ENCODE measurements around the gene TSHZ2. TPM values are rescaled to one million over a fixed set of nuclear protein-coding genes. Genes with fewer than 3 reads are reported as not detected.

The TSHZ2 gene
- polyA plus RNA-seq, 1 donor from 2014 or later: 4.6 TPM

- no peak overlapping the region for H3K27ac ChIP-seq (ENCODE audit: low read length)
- H4K20me1 ChIP-seq (ENCODE audit: insufficient read depth): no peaks in the 10 kb centered on the region
- H3K9me3 ChIP-seq (ENCODE audit: low read length): no peaks in the 10 kb centered on the region
- H3K4me2 ChIP-seq (ENCODE audit: low read length): no peak overlapping the region
- no peak overlapping the region for H2AFZ ChIP-seq (ENCODE audit: low read depth, low read length)
- H3K4me3 ChIP-seq (ENCODE audit: low read length): no peak overlapping the region
- TF ChIP-seq CTCF (IDR thresholded peaks at IDR 0.05; ENCODE audit: poor library complexity, severe bottlenecking): no peak
- TF ChIP-seq EP300 (conservative IDR thresholded peaks at IDR 0.05; ENCODE audit: poor library complexity, severe bottlenecking): no peak
- no peak for TF ChIP-seq POLR2AphosphoS5 (IDR thresholded peaks at IDR 0.05)
- TF ChIP-seq SMC3 (conservative IDR thresholded peaks at IDR 0.05; ENCODE audit: poor library complexity): no peak
- no peak for TF ChIP-seq TAF1 (IDR thresholded peaks at IDR 0.05; ENCODE audit: low read depth)
- no peaks in the 10 kb centered on the region for H3F3A ChIP-seq (ENCODE audit: insufficient read depth, low read length, poor library complexity, severe bottlenecking)
- H3K27me3 ChIP-seq (ENCODE audit: insufficient read depth, low read depth, low read length): no peaks in the 10 kb centered on the region
- H3K9ac ChIP-seq (ENCODE audit: low read length): no peak overlapping the region
- no peaks in the 10 kb centered on the region for H3K79me2 ChIP-seq (replicated peaks; ENCODE audit: insufficient read depth, low read length)
- no peaks in the 10 kb centered on the region for H3K9me2 ChIP-seq (ENCODE audit: insufficient read depth, low read length)
- no peaks in the 10 kb centered on the region for H3K36me3 ChIP-seq (ENCODE audit: insufficient read depth, low read length)
Observed at GRCh38 chr20:53079261-53079691, 107.1 kb downstream of the TSHZ2 start.

GRCh38 chr20:53079828-53080686 lies 107.9 kb downstream of the TSHZ2 start:
- Histone ChIP-seq H3K27me3 (ENCODE audit: insufficient read depth, low read depth, low read length) (no peaks in the 10 kb centered on the region), H3K9me2 (ENCODE audit: insufficient read depth, low read length) (no peaks in the 10 kb centered on the region), H3K9me3 (ENCODE audit: low read length) (no peaks in the 10 kb centered on the region), H3K4me3 (ENCODE audit: low read length) (no peak overlapping the region), H4K20me1 (ENCODE audit: insufficient read depth) (no peaks in the 10 kb centered on the region), H3K4me2 (ENCODE audit: low read length) (no peak overlapping the region), H3K79me2 (replicated peaks; ENCODE audit: insufficient read depth, low read length) (no peaks in the 10 kb centered on the region), H3K9ac (ENCODE audit: low read length) (no peak overlapping the region), H2AFZ (ENCODE audit: low read depth, low read length) (no peak overlapping the region), H3K27ac (ENCODE audit: low read length) (no peak overlapping the region), H3K36me3 (ENCODE audit: insufficient read depth, low read length) (no peaks in the 10 kb centered on the region), H3F3A (ENCODE audit: insufficient read depth, low read length, poor library complexity, severe bottlenecking) (no peaks in the 10 kb centered on the region)
- TF ChIP-seq EP300 (conservative IDR thresholded peaks at IDR 0.05; ENCODE audit: poor library complexity, severe bottlenecking) (no peak), CTCF (IDR thresholded peaks at IDR 0.05; ENCODE audit: poor library complexity, severe bottlenecking) (no peak)

- Histone ChIP-seq H3K36me3 (ENCODE audit: insufficient read depth, low read length) (no peaks in the 10 kb centered on the region), H3K9ac (ENCODE audit: low read length) (no peak overlapping the region), H2AFZ (ENCODE audit: low read depth, low read length) (no peak overlapping the region), H3K4me2 (ENCODE audit: low read length) (no peak overlapping the region), H3K9me2 (ENCODE audit: insufficient read depth, low read length) (no peaks in the 10 kb centered on the region), H3K9me3 (ENCODE audit: low read length) (no peaks in the 10 kb centered on the region), H3K4me3 (ENCODE audit: low read length) (no peak overlapping the region), H3K27me3 (ENCODE audit: insufficient read depth, low read depth, low read length) (no peaks in the 10 kb centered on the region), H3F3A (ENCODE audit: insufficient read depth, low read length, poor library complexity, severe bottlenecking) (no peaks in the 10 kb centered on the region), H3K79me2 (replicated peaks; ENCODE audit: insufficient read depth, low read length) (no peaks in the 10 kb centered on the region), H3K27ac (ENCODE audit: low read length) (no peak overlapping the region), H4K20me1 (ENCODE audit: insufficient read depth) (no peaks in the 10 kb centered on the region)
- TF ChIP-seq REST (IDR thresholded peaks at IDR 0.05; ENCODE audit: borderline replicate concordance) (no peak), EP300 (conservative IDR thresholded peaks at IDR 0.05; ENCODE audit: poor library complexity, severe bottlenecking) (no peak), CTCF (IDR thresholded peaks at IDR 0.05; ENCODE audit: poor library complexity, severe bottlenecking) (no peak), TAF1 (IDR thresholded peaks at IDR 0.05; ENCODE audit: low read depth) (no peak), EZH2 (IDR thresholded peaks at IDR 0.05; ENCODE audit: borderline replicate concordance, insufficient read depth, low read length, poor library complexity, severe bottlenecking) (no peak), SMC3 (conservative IDR thresholded peaks at IDR 0.05; ENCODE audit: poor library complexity) (no peak), POLR2AphosphoS5 (IDR thresholded peaks at IDR 0.05) (no peak), RAD21 (conservative IDR thresholded peaks at IDR 0.05) (no peak)
Observed at GRCh38 chr20:53080687-53080962, 108.5 kb downstream of the TSHZ2 start.
